Transverse colon (tissue), 4 donors: ENCODE measurements around the gene CIB1. TPM values are rescaled to one million over a fixed set of nuclear protein-coding genes. Genes with fewer than 3 reads are reported as not detected.

Experiments
- DNase-seq: peaks from one replicate; pipeline ENCODE4 v3.0.0-alpha.2; 2019
- H3K27ac ChIP-seq, 4 donors: fragments of 200-600 bp; sonication (generic); 2 replicates each; pipeline ENCODE4 v1.5.1; 2016 to 2018; ENCODE audit warnings: inconsistent platforms in 4 of 4
- H3K27me3 ChIP-seq: fragments of 200-600 bp; sonication (generic); 2 replicates; pipeline ENCODE4 v1.5.1; 2017; ENCODE audit warnings: inconsistent platforms
- H3K36me3 ChIP-seq, 4 donors: fragments of 200-600 bp; sonication (generic); 2 replicates each; pipeline ENCODE4 v1.5.1; 2017 to 2019; ENCODE audit warnings: inconsistent platforms in 4 of 4
- H3K4me1 ChIP-seq, 4 donors: fragments of 200-600 bp; sonication (generic); 2 replicates each; pipeline ENCODE4 v1.5.1; 2017 to 2020; ENCODE audit warnings: inconsistent platforms in 4 of 4
- H3K4me3 ChIP-seq, 4 donors: fragments of 200-600 bp; sonication (generic); 1 replicate in 1 of 4; 2 replicates in 3 of 4; pipeline versions ENCODE4 v1.5.1 to v1.6.1; 2017 to 2019; ENCODE audit warnings: inconsistent platforms in 4 of 4
- H3K9me3 ChIP-seq, 2 donors: fragments of 200-600 bp; sonication (generic); 2 replicates each; pipeline ENCODE4 v1.5.1; 2017 to 2019; ENCODE audit warnings: inconsistent platforms in 2 of 2
- EP300 ChIP-seq: sonication (generic); formaldehyde crosslinking; IDR thresholded peaks from one replicate; pipeline ENCODE4 v1.6.1; 2017; ENCODE audit warnings: antibody characterized with exemption, low read depth
- POLR2A ChIP-seq: fragments of 450-650 bp; IDR thresholded peaks from one replicate; pipeline ENCODE4 v1.6.1; 2016; ENCODE audit warnings: antibody characterized with exemption, mild to moderate bottlenecking, moderate library complexity
- POLR2AphosphoS5 ChIP-seq, 3 donors: sonication (generic); formaldehyde crosslinking; IDR thresholded peaks; one replicate each; pipeline ENCODE4 v1.6.1; 2016; ENCODE audit warnings: antibody characterized with exemption in 3 of 3
- WGBS, 2 donors: methylation state at CpG; one replicate each; pipeline ENCODE4 v1.1.5; 2018; ENCODE audit warnings: low coverage in 1 of 2; 5-methylcytosine and 5-hydroxymethylcytosine counted together
- in situ Hi-C, 4 donors: fragments of 200-750 bp; cut with MboI; loops; one replicate each; pipeline versions ENCODE4 v1.15.0 to v1.15.1; 2017; ENCODE audit warnings: low sequenced_read_pairs in 3 of 4, low pct_ligation_motif_present in 1 of 4, low pct_unique_long_range_greater_than_20kb in 1 of 4
- intact Hi-C: fragments of 100-400 bp; cut with DNase I; formaldehyde crosslinking; loops from one replicate; pipeline ENCODE4 v1.15.1; 2023; ENCODE audit warnings: low total_unique reads
- total RNA-seq, 4 donors: library from RNA; depleted of rRNA; stranded (reverse); fragments of >200 nt; gene quantifications; one replicate each; pipeline ENCODE4 v1.1.0, GENCODE V29; 2016
- TF ChIP-seq, protein P1 (sequence below), 5 experiments: fragments of 200-600 bp in 3 of 5; fragments of 450-650 bp in 2 of 5; sonication (generic) in 3 of 5; IDR thresholded peaks; 1 replicate in 2 of 5; 2 replicates in 3 of 5; pipeline ENCODE4 v1.5.1; 2016 to 2017; ENCODE audit warnings: antibody characterized with exemption in 5 of 5, inconsistent platforms in 3 of 5, mild to moderate bottlenecking in 2 of 5, moderate library complexity in 1 of 5

CIB1 gene
- total RNA-seq, 4 donors from 2014 or later = 38.4 to 156 (median 131) TPM

DNA sequence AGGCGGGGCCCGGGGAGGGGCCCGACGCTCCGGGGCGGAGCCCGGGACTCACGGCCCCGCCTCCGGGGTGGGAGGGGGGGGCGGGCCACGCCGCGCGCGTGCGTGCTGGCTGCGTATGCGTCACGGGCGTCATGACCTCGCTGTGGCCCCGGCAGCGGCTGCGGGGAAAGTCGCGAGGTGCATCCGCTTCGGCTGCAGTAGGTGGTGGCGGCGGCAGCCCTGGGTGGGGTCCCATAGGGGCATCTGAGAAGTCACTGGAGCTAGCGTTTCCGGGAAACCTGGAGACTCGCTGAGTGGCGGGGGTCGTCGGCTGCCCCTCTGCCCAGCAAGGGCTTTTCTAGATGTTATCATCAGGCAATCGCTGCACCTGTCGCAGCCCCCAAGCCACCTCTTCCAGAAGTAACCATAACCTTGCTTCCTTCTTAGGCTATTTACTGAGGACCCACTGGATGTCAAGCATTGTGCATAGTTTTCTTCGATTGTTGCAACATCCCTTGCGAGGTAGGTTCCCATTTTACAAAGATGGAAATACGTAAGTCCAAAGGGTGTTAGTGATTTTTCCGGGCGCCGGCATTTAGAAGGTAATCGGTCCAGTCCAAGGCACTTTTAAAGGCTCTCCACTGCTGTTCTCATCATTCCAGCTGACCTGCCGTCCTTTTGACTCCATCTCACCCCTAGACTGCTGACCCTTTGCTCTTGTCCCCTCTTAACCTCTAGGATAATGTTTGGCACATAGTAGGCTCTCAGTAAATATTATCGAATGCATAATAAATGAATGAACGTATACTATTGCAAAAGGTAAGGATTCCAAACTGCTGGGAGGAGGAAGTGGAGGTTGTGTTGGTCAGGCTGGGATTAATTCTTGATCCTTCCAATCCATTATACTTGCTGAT lies 601 bp upstream of the CIB1 start, which contains the start of gene GDPGP1:
Gene GDPGP1 (plus strand): TSS at position 114 of the 893 bp plus-strand sequence. CDS start 6,700 bp downstream, outside the sequence.
- Histone ChIP-seq H3K9me3 (no peaks in the 10 kb centered on the region), H3K27ac (peak within 1 kb of the TSS; percentile 90 to 99 (median 96)), H3K27me3 (no peaks in the 10 kb centered on the region), H3K36me3 (peaks cover 0 to 19% (median 1%) of the 10 kb centered on the region in 4 donors), H3K4me3 (peak within 1 kb of the TSS; percentile 67 to 92 (median 75)), H3K4me1 (peaks cover 28 to 48% (median 43%) of the 10 kb centered on the region in 4 donors)
- in situ Hi-C loops = no loop called here
- TF ChIP-seq EP300 (no peak), POLR2AphosphoS5 (IDR thresholded peaks at IDR 0.05) (peak; percentile 77 to 95 (median 89)), POLR2A (peak; percentile 68)
- intact Hi-C loops = no loop called here
- 6 to 24% methylated on average over 2 to 12 of the region's 49 CpGs for WGBS, 2 donors
- DNase-seq = no peak

DNA sequence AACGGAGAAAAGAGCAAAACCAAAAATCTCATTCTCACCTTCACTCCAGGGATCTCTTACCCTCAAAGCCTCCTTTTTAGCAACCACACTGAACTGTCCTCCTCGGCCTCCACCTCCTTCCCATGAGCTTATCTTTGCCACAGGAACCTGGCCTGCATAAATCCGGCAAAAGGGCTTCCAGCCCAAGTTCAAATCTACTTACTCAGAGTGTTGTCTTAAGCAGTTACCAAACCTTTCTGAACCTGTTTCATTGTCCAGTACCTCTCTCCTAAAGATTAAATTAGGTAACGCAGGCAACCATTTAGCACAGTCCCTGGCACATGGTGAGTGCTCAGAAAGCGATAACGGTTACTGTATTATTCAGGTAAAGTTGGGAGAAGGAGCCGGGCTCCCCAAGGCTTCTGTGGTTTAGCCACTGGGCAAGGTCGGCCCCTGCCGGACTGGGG lies 777 bp downstream of the CIB1 start:
- intact Hi-C loops = loop anchor here (2.0 kb wide), 1 partner anchor 132 kb away; no protein-coding TSS in a partner anchor
- peak overlapping the region; percentile 62 to 92 (median 71) for H3K4me3 ChIP-seq
- no peak for DNase-seq
- H3K9me3 ChIP-seq = no peaks in the 10 kb centered on the region
- in situ Hi-C loops = no loop called here
- peaks cover 0 to 14% (median 5%) of the 10 kb centered on the region in 4 donors for H3K36me3 ChIP-seq
- H3K27me3 ChIP-seq = no peaks in the 10 kb centered on the region
- 5% methylated on average over 3 to 9 of the region's 9 CpGs for WGBS, 2 donors
- peak overlapping the region; percentile 90 to 99 (median 96) for H3K27ac ChIP-seq
- H3K4me1 ChIP-seq = peaks cover 28 to 53% (median 43%) of the 10 kb centered on the region in 4 donors
- TF ChIP-seq, protein P1, sequence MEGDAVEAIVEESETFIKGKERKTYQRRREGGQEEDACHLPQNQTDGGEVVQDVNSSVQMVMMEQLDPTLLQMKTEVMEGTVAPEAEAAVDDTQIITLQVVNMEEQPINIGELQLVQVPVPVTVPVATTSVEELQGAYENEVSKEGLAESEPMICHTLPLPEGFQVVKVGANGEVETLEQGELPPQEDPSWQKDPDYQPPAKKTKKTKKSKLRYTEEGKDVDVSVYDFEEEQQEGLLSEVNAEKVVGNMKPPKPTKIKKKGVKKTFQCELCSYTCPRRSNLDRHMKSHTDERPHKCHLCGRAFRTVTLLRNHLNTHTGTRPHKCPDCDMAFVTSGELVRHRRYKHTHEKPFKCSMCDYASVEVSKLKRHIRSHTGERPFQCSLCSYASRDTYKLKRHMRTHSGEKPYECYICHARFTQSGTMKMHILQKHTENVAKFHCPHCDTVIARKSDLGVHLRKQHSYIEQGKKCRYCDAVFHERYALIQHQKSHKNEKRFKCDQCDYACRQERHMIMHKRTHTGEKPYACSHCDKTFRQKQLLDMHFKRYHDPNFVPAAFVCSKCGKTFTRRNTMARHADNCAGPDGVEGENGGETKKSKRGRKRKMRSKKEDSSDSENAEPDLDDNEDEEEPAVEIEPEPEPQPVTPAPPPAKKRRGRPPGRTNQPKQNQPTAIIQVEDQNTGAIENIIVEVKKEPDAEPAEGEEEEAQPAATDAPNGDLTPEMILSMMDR (IDR thresholded peaks at IDR 0.05) = peak in 3 of 5 experiments; percentile 38 to 88 (median 58)
- no peak for TF ChIP-seq POLR2A

DNA sequence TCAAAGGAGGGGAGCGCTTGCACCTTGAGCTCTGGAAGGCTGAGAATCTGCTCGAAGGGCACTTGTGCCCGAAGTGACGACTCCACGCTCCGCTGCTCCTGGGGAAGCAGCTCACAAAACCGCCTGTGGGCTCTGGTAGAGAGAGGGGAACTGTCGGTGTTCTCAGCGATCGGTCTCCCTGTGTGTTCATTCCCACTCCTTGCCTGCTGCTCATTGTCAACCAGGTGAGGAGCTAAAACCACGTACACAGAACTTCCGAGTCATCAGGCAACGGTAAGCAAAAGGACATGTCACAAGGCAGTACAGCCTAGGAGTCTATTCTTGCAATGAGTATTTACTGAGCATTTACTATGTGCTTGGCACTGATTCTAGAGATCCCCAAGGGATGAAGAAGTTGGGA lies 1.5 kb downstream of the CIB1 start:
- 77% methylated on average over 13 of the region's 13 CpGs; no CpG with 5 or more reads in 1 of the 2 donors for WGBS, 2 donors
- peak overlapping the region; percentile 90 to 99 (median 96) for H3K27ac ChIP-seq
- in situ Hi-C loops (no loop called here), intact Hi-C loops (loop anchor here (2.0 kb wide), 1 partner anchor 131 kb away; no protein-coding TSS in a partner anchor)
- no peaks in the 10 kb centered on the region for H3K27me3 ChIP-seq
- DNase-seq = no peak
- H3K9me3 ChIP-seq = no peaks in the 10 kb centered on the region
- H3K36me3 ChIP-seq = peaks cover 0 to 18% (median 3%) of the 10 kb centered on the region in 4 donors
- no peak for TF ChIP-seq POLR2A
- peak in 1 of 3 donors; percentile 16 for TF ChIP-seq POLR2AphosphoS5 (IDR thresholded peaks at IDR 0.05)
- H3K4me1 ChIP-seq = peaks cover 28 to 53% (median 43%) of the 10 kb centered on the region in 4 donors
- H3K4me3 ChIP-seq = peak overlapping the region in 3 of 4 donors; percentile 67 to 92 (median 75)

DNA sequence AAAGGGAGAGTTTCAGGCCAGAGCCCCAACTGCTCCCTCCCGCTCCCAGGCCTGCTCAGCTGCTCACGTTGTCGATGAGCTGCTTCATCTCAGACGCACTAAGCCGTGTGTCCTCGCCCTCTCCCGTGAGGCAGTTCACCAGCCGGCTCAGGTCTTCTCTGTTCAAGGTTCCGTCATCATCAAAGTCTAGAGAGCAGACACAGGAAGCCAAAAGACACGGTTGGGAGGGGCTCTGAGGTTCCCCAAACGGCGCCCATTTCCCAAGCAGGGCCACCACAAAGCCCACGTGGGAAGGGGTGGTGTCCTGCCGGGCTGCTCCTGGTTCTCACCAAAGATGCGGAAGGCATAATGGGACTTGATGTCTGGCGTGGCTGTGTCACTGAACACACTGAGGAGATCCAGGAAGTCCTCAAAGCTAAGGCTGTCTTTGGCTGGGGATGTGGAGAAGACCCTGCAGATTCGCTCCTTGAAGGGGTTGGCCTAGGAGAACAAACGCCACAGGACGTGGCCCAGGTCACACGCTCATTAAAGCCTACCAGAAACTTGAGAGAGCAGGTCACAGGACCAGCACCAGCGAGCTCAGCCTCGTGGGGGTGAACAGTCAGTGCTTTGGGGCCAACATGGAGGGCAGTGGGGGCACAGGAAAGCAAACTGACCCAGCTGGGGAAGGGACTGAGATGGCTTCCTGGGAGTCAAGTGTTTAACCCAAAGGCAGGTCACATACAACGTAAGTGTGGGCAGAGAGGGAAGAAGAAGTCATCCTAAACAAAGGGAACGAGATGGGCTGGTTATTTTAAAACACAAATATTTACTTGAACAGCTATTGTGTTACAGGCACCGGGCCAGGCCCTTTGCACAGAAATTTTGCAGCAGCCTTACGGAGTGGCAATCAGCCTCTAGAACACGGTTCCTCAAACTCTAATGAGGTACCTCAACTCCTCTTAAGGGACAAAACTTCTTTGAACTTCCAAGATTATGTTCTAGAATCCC lies 2.4 kb downstream of the CIB1 start:
- TF ChIP-seq POLR2A (peak; percentile 17), POLR2AphosphoS5 (IDR thresholded peaks at IDR 0.05) (peak in 2 of 3 donors; percentile 5 to 16)
- TF ChIP-seq, protein P1 (IDR thresholded peaks at IDR 0.05) = no peak
- Histone ChIP-seq H3K27ac (peak overlapping the region; percentile 90 to 99 (median 96)), H3K9me3 (no peaks in the 10 kb centered on the region), H3K36me3 (peaks cover 0 to 23% (median 3%) of the 10 kb centered on the region in 4 donors), H3K27me3 (no peaks in the 10 kb centered on the region), H3K4me3 (peak overlapping the region in 1 of 4 donors; percentile 67), H3K4me1 (peaks cover 28 to 53% (median 43%) of the 10 kb centered on the region in 4 donors)
- DNase-seq = peak; percentile 54
- 18 to 47% methylated on average over 4 to 25 of the region's 27 CpGs for WGBS, 2 donors
- intact Hi-C loops (loop anchor here (2.0 kb wide), 1 partner anchor 131 kb away; no protein-coding TSS in a partner anchor), in situ Hi-C loops (no loop called here)
